Measurements from ENCODE around the gene DDR2. TPM values are rescaled to one million over a fixed set of nuclear protein-coding genes. Genes with fewer than 3 reads are reported as not detected.

Gene DDR2
- total RNA-seq, 1 donor from 2014 or later = 4.7 TPM

GRCh38 chr1:162716123-162716522 lies 83.9 kb downstream of the DDR2 start:
- no peak for TF ChIP-seq CTCF (IDR thresholded peaks at IDR 0.05; ENCODE audit: insufficient read depth, low read length, severe bottlenecking)
- DNase-seq (ENCODE audit: low read depth) (no peak), FAIRE-seq (no peak)
- H3K4me3 ChIP-seq (ENCODE audit: low read depth, low read length) = no peak overlapping the region
- H3K27me3 ChIP-seq (ENCODE audit: control insufficient read depth, insufficient read depth, low read length) = no peaks in the 10 kb centered on the region
- H3K36me3 ChIP-seq (ENCODE audit: control insufficient read depth, insufficient read depth, low read length) = no peaks in the 10 kb centered on the region

GRCh38 chr1:162716552-162716951 lies 84.3 kb downstream of the DDR2 start:
- TF ChIP-seq CTCF (IDR thresholded peaks at IDR 0.05; ENCODE audit: insufficient read depth, low read length, severe bottlenecking) = no peak
- FAIRE-seq = no peak
- Histone ChIP-seq H3K27me3 (ENCODE audit: control insufficient read depth, insufficient read depth, low read length) (no peaks in the 10 kb centered on the region), H3K4me3 (ENCODE audit: low read depth, low read length) (no peak overlapping the region), H3K36me3 (ENCODE audit: control insufficient read depth, insufficient read depth, low read length) (no peaks in the 10 kb centered on the region)
- DNase-seq (ENCODE audit: low read depth) = no peak

- Histone ChIP-seq H3K36me3 (ENCODE audit: control insufficient read depth, insufficient read depth, low read length) (no peaks in the 10 kb centered on the region), H3K4me3 (ENCODE audit: low read depth, low read length) (no peak overlapping the region), H3K27me3 (ENCODE audit: control insufficient read depth, insufficient read depth, low read length) (no peaks in the 10 kb centered on the region)
- FAIRE-seq (no peak), DNase-seq (ENCODE audit: low read depth) (no peak)
- TF ChIP-seq CTCF (IDR thresholded peaks at IDR 0.05; ENCODE audit: insufficient read depth, low read length, severe bottlenecking) = no peak
Observed at GRCh38 chr1:162717548-162718184, 85.4 kb downstream of the DDR2 start.

GRCh38 chr1:162719678-162720077 lies 87.4 kb downstream of the DDR2 start:
- Histone ChIP-seq H3K27me3 (ENCODE audit: control insufficient read depth, insufficient read depth, low read length) (no peaks in the 10 kb centered on the region), H3K4me3 (ENCODE audit: low read depth, low read length) (no peak overlapping the region), H3K36me3 (ENCODE audit: control insufficient read depth, insufficient read depth, low read length) (no peaks in the 10 kb centered on the region)
- FAIRE-seq (no peak), DNase-seq (ENCODE audit: low read depth) (no peak)
- no peak for TF ChIP-seq CTCF (IDR thresholded peaks at IDR 0.05; ENCODE audit: insufficient read depth, low read length, severe bottlenecking)

GRCh38 chr1:162720996-162721395 lies 88.7 kb downstream of the DDR2 start:
- TF ChIP-seq CTCF (IDR thresholded peaks at IDR 0.05; ENCODE audit: insufficient read depth, low read length, severe bottlenecking) = no peak
- no peak for FAIRE-seq
- Histone ChIP-seq H3K4me3 (ENCODE audit: low read depth, low read length) (no peak overlapping the region), H3K36me3 (ENCODE audit: control insufficient read depth, insufficient read depth, low read length) (no peaks in the 10 kb centered on the region), H3K27me3 (ENCODE audit: control insufficient read depth, insufficient read depth, low read length) (no peaks in the 10 kb centered on the region)
- no peak for DNase-seq (ENCODE audit: low read depth)

- DNase-seq (ENCODE audit: low read depth) (no peak), FAIRE-seq (no peak)
- Histone ChIP-seq H3K36me3 (ENCODE audit: control insufficient read depth, insufficient read depth, low read length) (no peaks in the 10 kb centered on the region), H3K27me3 (ENCODE audit: control insufficient read depth, insufficient read depth, low read length) (no peaks in the 10 kb centered on the region), H3K4me3 (ENCODE audit: low read depth, low read length) (no peak overlapping the region)
- no peak for TF ChIP-seq CTCF (IDR thresholded peaks at IDR 0.05; ENCODE audit: insufficient read depth, low read length, severe bottlenecking)
Observed at GRCh38 chr1:162721471-162721870, 89.2 kb downstream of the DDR2 start.
